Neural cell (in vitro differentiated cells): ENCODE measurements around the gene KCNK10. TPM values are rescaled to one million over a fixed set of nuclear protein-coding genes. Genes with fewer than 3 reads are reported as not detected.

Experiments used
- H2AFZ ChIP-seq: fragments of 200-600, 300-800 bp; sonication (generic), shearing (Covaris generic); 2 replicates; pipeline ENCODE4 v1.6.0; 2014; ENCODE audit warnings: low read depth, mild to moderate bottlenecking, antibody characterized with exemption, low read length, moderate library complexity
- H3F3A ChIP-seq: fragments of 200-600 bp; shearing (Covaris generic); 2 replicates; pipeline ENCODE4 v1.6.1; 2016; ENCODE audit warnings: mild to moderate bottlenecking, moderate library complexity, mixed read lengths, antibody characterized with exemption, low read length; ENCODE audit not compliant: insufficient read depth, poor library complexity, severe bottlenecking
- H3K27ac ChIP-seq: fragments of 200-600, 300-800 bp; sonication (generic), shearing (Covaris generic); 2 replicates; pipeline ENCODE4 v1.5.1; 2014; ENCODE audit warnings: mild to moderate bottlenecking, low read length, moderate library complexity
- H3K27me3 ChIP-seq: fragments of 300-800, 200-600 bp; sonication (generic), shearing (Covaris generic); 2 replicates; pipeline ENCODE4 v1.6.0; 2014; ENCODE audit warnings: mild to moderate bottlenecking, low read depth, low read length, moderate library complexity; ENCODE audit not compliant: insufficient read depth
- H3K36me3 ChIP-seq: fragments of 300-800, 200-600 bp; sonication (generic), shearing (Covaris generic); 2 replicates; pipeline ENCODE4 v1.5.1; 2014; ENCODE audit warnings: mild to moderate bottlenecking, antibody characterized with exemption, low read length, moderate library complexity; ENCODE audit not compliant: insufficient read depth
- H3K4me2 ChIP-seq: fragments of 300-800, 200-600 bp; sonication (generic), shearing (Covaris generic); 2 replicates; pipeline ENCODE4 v1.6.0; 2014; ENCODE audit warnings: mild to moderate bottlenecking, low read length
- H3K4me3 ChIP-seq: fragments of 300-800, 200-600 bp; sonication (generic), shearing (Covaris generic); 2 replicates; pipeline ENCODE4 v1.5.1; 2014; ENCODE audit warnings: mild to moderate bottlenecking, low read length, moderate library complexity
- H3K79me2 ChIP-seq: fragments of 200-600 bp; shearing (Covaris generic); replicated peaks from 2 replicates; pipeline ENCODE4 v1.6.0; 2014; ENCODE audit warnings: mild to moderate bottlenecking, low read length, moderate library complexity; ENCODE audit not compliant: insufficient read depth
- H3K9ac ChIP-seq: fragments of 300-800, 200-600 bp; sonication (generic), shearing (Covaris generic); 2 replicates; pipeline ENCODE4 v1.6.1; 2016; ENCODE audit warnings: mild to moderate bottlenecking, low read length, mixed read lengths
- H3K9me2 ChIP-seq: fragments of 200-600 bp; shearing (Covaris generic); 2 replicates; pipeline ENCODE4 v1.6.1; 2016; ENCODE audit warnings: mild to moderate bottlenecking, low read length, mixed read lengths; ENCODE audit not compliant: insufficient read depth
- H3K9me3 ChIP-seq: fragments of 200-600, 300-800 bp; sonication (generic), shearing (Covaris generic); 2 replicates; pipeline ENCODE4 v1.6.1; 2016; ENCODE audit warnings: mild to moderate bottlenecking, mixed run types, low read length, moderate library complexity, mixed read lengths
- H4K20me1 ChIP-seq: fragments of 200-600 bp; shearing (Covaris generic); 2 replicates; pipeline ENCODE4 v1.6.1; 2016; ENCODE audit warnings: mild to moderate bottlenecking, mixed run types; ENCODE audit not compliant: insufficient read depth
- CTCF ChIP-seq: fragments of 450-650 bp; IDR thresholded peaks from 2 replicates; pipeline ENCODE4 v1.5.1; 2014; ENCODE audit warnings: antibody characterized with exemption, mild to moderate bottlenecking, moderate library complexity; ENCODE audit not compliant: poor library complexity, severe bottlenecking
- EP300 ChIP-seq: fragments of 450-650 bp; conservative IDR thresholded peaks from 2 replicates; pipeline ENCODE4 v1.6.1; 2014; ENCODE audit warnings: antibody characterized with exemption, mild to moderate bottlenecking, moderate library complexity; ENCODE audit not compliant: poor library complexity, severe bottlenecking
- EZH2 ChIP-seq: fragments of 200-600, 300-800 bp; shearing (Covaris generic), sonication (generic); IDR thresholded peaks from 2 replicates; pipeline ENCODE4 v1.6.1; 2014; ENCODE audit warnings: antibody characterized with exemption, low read length, borderline replicate concordance, mild to moderate bottlenecking; ENCODE audit not compliant: insufficient read depth, poor library complexity, severe bottlenecking
- MXI1 ChIP-seq: fragments of 450-650 bp; conservative IDR thresholded peaks from 2 replicates; pipeline ENCODE4 v1.6.1; 2014; ENCODE audit warnings: antibody characterized with exemption, mild to moderate bottlenecking; ENCODE audit not compliant: poor library complexity, severe bottlenecking
- POLR2AphosphoS5 ChIP-seq: IDR thresholded peaks from 2 replicates; pipeline ENCODE4 v1.6.1; 2012
- RAD21 ChIP-seq: fragments of 450-650 bp; conservative IDR thresholded peaks from 2 replicates; pipeline ENCODE4 v1.6.1; 2014; ENCODE audit warnings: antibody characterized with exemption, mild to moderate bottlenecking, moderate library complexity
- SMC3 ChIP-seq: fragments of 450-650 bp; conservative IDR thresholded peaks from 2 replicates; pipeline ENCODE4 v1.6.1; 2014; ENCODE audit warnings: antibody characterized with exemption, mild to moderate bottlenecking, moderate library complexity; ENCODE audit not compliant: poor library complexity
- TAF1 ChIP-seq: IDR thresholded peaks from 2 replicates; pipeline ENCODE4 v1.6.1; 2012; ENCODE audit warnings: low read depth
- polyA plus RNA-seq: library from polyadenylated mRNA; depleted of rRNA; stranded (reverse); fragments of >200 nt; gene quantifications from 2 replicates; pipeline ENCODE4 v1.2.3, GENCODE V29; 2014
- TF ChIP-seq, protein P1 (sequence below): IDR thresholded peaks from 2 replicates; pipeline ENCODE4 v1.6.1; 2012; ENCODE audit warnings: borderline replicate concordance

KCNK10 gene
- polyA plus RNA-seq, 1 donor from 2014 or later = 6.9 TPM

GRCh38 chr14:88154321-88154720 is 168.7 kb downstream of the KCNK10 start:
- H3K4me2 ChIP-seq = no peak overlapping the region
- no peak overlapping the region for H3K4me3 ChIP-seq
- no peak overlapping the region for H2AFZ ChIP-seq
- H3K27ac ChIP-seq = no peak overlapping the region
- no peaks in the 10 kb centered on the region for H4K20me1 ChIP-seq
- H3K9me3 ChIP-seq = no peaks in the 10 kb centered on the region
- no peak overlapping the region for H3K9ac ChIP-seq
- no peaks in the 10 kb centered on the region for H3F3A ChIP-seq
- no peaks in the 10 kb centered on the region for H3K36me3 ChIP-seq
- TF ChIP-seq, protein P1, sequence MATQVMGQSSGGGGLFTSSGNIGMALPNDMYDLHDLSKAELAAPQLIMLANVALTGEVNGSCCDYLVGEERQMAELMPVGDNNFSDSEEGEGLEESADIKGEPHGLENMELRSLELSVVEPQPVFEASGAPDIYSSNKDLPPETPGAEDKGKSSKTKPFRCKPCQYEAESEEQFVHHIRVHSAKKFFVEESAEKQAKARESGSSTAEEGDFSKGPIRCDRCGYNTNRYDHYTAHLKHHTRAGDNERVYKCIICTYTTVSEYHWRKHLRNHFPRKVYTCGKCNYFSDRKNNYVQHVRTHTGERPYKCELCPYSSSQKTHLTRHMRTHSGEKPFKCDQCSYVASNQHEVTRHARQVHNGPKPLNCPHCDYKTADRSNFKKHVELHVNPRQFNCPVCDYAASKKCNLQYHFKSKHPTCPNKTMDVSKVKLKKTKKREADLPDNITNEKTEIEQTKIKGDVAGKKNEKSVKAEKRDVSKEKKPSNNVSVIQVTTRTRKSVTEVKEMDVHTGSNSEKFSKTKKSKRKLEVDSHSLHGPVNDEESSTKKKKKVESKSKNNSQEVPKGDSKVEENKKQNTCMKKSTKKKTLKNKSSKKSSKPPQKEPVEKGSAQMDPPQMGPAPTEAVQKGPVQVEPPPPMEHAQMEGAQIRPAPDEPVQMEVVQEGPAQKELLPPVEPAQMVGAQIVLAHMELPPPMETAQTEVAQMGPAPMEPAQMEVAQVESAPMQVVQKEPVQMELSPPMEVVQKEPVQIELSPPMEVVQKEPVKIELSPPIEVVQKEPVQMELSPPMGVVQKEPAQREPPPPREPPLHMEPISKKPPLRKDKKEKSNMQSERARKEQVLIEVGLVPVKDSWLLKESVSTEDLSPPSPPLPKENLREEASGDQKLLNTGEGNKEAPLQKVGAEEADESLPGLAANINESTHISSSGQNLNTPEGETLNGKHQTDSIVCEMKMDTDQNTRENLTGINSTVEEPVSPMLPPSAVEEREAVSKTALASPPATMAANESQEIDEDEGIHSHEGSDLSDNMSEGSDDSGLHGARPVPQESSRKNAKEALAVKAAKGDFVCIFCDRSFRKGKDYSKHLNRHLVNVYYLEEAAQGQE = no peak
- no peaks in the 10 kb centered on the region for H3K27me3 ChIP-seq
- H3K9me2 ChIP-seq = no peaks in the 10 kb centered on the region
- no peaks in the 10 kb centered on the region for H3K79me2 ChIP-seq

- no peak overlapping the region for H2AFZ ChIP-seq
- H3F3A ChIP-seq = no peaks in the 10 kb centered on the region
- H3K9ac ChIP-seq = no peak overlapping the region
- H3K4me3 ChIP-seq = no peak overlapping the region
- no peaks in the 10 kb centered on the region for H3K79me2 ChIP-seq
- H3K9me2 ChIP-seq = no peaks in the 10 kb centered on the region
- TF ChIP-seq, protein P1 = no peak
- TF ChIP-seq SMC3 (no peak), MXI1 (no peak), RAD21 (no peak), EZH2 (no peak), EP300 (no peak), TAF1 (no peak), CTCF (no peak), POLR2AphosphoS5 (no peak)
- no peak overlapping the region for H3K27ac ChIP-seq
- H3K27me3 ChIP-seq = no peaks in the 10 kb centered on the region
- no peaks in the 10 kb centered on the region for H4K20me1 ChIP-seq
- H3K4me2 ChIP-seq = no peak overlapping the region
- H3K36me3 ChIP-seq = no peaks in the 10 kb centered on the region
- H3K9me3 ChIP-seq = no peaks in the 10 kb centered on the region
Observed at GRCh38 chr14:88146881-88147649, 176.0 kb downstream of the KCNK10 start.
